Fibroblast of pulmonary artery (primary cell): ENCODE measurements around the gene POLN.

Source experiments
- DNase-seq: peaks from one replicate; pipeline ENCODE4 v3.0.0-alpha.2; 2010; ENCODE audit warnings: low read depth
- H3K4me3 ChIP-seq: replicated peaks from 2 replicates; pipeline ENCODE4 v1.5.1; 2011; ENCODE audit warnings: low read depth, mild to moderate bottlenecking, control low read depth, low read length, moderate library complexity
- TF ChIP-seq, protein P1 (sequence below): IDR thresholded peaks from 2 replicates; pipeline ENCODE4 v1.5.1; 2011; ENCODE audit warnings: mild to moderate bottlenecking, control low read depth, low read length, inconsistent platforms; ENCODE audit errors: missing control alignments

Gene POLN

DNA sequence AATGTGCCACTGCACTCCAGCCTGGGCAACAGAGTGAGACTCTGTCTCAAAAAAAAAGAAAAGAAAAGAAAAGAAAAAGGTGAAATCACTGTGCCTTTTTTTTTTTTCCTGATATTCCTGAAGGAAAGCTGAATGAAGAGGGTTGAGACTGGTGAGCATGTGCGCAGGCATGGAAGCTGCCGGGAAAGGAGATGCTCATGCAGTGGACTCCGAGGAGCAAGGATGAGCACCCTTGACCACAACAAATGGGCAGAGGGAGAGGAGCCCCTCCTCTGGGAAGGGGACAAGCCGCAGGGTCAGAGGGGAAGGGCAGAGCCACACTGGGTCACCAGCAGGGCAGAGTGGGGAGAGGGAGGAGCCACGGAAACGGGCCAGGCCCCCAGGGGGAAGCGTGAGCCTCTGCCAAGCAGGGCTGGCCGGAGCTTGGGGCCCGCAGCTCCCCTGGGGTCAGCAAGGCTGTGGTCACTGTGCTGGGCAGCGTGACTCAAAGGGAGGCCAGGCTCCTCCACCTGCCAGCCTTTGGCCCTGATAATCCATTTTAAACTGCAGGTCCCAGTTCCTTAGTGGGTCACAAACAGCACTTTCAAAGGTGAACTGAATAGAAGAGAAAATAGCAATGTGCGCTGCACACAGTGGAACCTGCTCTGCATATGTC is 102.9 kb downstream of the POLN start:
- TF ChIP-seq, protein P1, sequence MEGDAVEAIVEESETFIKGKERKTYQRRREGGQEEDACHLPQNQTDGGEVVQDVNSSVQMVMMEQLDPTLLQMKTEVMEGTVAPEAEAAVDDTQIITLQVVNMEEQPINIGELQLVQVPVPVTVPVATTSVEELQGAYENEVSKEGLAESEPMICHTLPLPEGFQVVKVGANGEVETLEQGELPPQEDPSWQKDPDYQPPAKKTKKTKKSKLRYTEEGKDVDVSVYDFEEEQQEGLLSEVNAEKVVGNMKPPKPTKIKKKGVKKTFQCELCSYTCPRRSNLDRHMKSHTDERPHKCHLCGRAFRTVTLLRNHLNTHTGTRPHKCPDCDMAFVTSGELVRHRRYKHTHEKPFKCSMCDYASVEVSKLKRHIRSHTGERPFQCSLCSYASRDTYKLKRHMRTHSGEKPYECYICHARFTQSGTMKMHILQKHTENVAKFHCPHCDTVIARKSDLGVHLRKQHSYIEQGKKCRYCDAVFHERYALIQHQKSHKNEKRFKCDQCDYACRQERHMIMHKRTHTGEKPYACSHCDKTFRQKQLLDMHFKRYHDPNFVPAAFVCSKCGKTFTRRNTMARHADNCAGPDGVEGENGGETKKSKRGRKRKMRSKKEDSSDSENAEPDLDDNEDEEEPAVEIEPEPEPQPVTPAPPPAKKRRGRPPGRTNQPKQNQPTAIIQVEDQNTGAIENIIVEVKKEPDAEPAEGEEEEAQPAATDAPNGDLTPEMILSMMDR, result no peak
- no peak overlapping the region for H3K4me3 ChIP-seq
- no peak for DNase-seq

DNA sequence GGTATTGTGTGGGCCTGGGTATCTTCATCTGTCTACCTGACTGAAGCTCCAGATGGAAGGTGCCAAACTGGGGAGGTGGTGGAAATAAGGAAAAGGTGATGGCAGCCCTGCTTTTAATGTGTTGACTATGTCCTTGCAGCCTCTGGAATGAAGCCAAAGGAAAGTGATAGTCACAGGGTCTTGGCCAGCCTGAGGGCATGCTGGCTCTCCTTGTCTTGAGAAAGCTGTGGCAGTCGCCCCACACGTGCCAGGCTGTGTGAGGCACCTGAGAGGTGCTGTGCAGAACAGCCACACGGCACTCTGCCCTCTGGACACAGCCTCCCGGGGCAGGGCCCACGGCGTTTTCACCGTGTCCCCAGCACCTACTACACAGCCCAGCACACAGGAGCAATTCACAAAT is 105.2 kb downstream of the POLN start:
- DNase-seq, result no peak
- H3K4me3 ChIP-seq, result no peak overlapping the region
- TF ChIP-seq, protein P1, result no peak

DNA sequence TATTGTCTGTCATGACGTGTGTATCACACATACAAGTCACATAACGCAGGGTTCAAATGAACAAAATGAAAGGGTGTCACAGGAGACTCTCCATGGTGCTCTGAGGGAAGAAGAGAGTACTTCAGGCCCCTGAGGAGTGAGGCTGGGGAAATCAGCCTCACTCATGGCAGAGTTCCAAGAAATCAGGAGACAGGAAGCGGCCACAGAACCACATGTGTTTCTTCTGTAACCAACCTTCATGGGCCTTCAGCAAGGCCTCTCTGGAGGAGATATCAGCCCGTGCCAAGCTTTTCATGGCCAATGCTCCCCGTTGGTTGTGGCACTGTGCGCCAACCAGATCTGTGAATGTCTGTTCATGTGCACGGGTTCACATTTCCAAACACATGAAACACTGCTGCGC is 106.8 kb downstream of the POLN start:
- TF ChIP-seq, protein P1, result no peak
- no peak overlapping the region for H3K4me3 ChIP-seq
- DNase-seq, result peak; percentile 72

DNA sequence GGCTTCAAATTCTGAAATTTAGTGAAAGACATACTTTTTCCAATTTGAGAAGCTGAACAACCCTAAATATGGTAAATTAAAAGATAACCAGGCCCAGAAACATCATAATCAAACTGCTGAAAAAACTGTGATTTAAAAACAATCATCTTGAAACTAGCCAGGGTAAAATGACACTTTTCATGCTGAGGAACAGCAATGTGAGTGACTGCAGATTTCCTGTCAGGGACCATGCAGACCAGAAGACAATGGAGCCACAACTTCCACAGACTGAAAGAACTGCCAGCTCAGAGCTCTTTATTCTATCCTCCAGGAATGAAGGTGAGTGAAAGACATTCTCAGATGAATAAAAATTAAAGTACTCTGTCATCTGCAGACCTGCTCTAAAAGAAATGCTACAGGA is 109.5 kb downstream of the POLN start:
- TF ChIP-seq, protein P1, result no peak
- H3K4me3 ChIP-seq, result no peak overlapping the region
- no peak for DNase-seq

DNA sequence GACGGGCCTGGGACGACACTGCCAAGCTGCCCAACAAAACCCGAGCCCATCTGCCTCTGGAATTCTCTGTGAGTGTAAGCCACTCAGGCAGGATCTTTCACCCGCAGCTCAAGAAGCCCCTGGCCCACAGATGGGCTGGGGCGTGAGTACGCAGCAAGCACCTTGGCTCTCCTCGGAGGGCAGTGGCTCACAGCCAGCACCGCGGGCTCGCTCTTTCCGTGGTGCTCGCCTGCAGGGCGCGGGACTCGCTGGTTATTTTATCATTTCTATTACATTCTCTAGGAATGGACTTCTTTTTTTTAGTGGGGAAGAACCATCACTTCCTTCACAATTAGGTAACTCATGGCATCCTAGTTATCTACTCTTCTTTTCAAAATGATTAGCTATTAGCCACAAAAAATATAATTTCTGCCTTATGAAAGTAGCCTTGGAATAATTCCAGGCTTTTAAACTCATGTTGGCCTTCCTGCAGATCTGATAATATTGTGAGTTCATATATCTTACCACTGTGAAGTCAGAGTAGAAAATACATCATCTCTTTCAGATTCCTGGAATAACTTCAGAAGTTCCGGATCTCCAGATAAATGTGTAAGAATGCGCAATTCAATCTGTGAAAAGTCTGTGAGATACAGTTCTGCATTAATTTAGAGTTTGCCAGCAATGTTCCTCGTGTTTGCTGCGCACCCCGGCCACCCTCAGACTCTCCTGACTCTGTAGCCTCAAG is 114.2 kb downstream of the POLN start:
- TF ChIP-seq, protein P1, result no peak
- no peak overlapping the region for H3K4me3 ChIP-seq
- peak; percentile 56 for DNase-seq

DNA sequence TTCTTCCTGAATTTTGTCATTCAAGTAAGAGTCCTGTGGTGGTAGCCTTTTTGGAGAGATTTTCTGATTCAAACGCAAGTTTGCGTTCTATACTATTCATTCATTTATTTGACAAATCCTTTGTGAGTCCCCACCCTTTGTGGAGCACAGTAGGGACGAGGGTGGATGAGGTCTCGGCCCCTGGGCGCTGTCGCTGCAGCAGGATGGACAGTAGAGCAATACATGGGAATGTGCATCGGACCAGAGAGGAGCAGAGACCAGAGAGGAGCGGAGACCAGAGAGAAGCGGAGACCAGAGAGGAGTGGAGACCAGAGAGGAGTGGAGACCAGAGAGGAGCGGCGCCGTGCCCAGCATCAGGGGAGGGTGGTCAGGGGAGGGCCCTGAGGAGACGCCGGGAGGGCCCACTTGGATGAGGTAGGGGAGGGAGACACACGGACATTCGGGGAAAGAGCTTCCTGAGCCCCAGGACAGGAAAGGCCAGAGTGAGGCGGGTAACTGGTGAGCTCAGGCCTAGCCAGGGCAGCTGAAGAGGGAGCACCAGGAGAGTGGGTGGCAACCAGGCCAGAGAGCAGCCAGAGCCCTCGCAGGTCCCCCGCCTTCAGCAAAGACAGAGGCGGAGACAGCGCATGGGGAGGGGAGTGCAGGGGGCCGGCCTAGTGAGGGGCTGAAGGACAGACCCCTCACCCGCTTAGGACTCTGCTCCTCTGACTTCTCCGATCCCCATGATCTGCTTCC is 115.4 kb downstream of the POLN start:
- TF ChIP-seq, protein P1, result no peak
- no peak overlapping the region for H3K4me3 ChIP-seq
- DNase-seq, result no peak
